ENCODE data around the gene CLBA1.

Gene CLBA1

DNA sequence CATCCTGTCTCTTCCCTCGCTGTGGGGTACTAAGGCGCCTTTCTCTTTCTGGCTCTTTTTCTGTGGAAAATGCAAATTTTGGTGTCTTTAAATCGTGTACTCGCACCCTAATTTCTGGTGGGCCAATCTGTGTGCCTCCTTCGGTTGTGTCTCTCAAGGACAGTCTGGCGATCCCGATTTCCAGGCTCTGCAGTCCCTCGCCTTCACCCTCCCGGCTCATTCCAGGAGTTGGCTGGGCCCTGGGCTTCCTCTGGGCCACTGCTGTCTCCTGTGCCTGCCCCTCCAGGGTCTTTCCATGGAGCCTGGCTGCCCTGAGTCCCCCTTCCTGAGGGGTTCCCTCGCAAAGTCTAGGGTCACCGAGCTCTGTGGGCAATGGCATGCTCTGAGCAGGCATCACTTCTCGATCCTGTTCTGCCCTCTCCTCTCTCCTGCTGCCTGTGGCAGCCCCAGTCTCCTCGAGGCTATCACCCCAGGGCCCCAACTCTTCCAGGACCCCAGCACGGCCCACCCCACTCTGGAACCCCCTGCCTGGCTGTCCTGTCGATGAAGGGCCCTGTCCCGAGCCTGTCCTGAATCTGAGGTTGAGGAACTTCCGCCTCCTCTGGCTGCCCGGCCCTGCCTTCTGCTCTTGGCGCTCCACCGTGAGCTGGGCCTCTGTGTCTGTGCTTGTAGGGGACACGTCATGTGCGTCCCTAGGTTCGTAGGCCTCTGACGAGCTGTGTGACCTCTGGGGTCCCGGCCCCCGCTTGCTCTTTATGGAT lies 31.5 kb upstream of the CLBA1 start:
- Histone ChIP-seq H3F3A (ENCODE audit: low read depth) (no peaks in the 10 kb centered on the region), H3K27me3 (ENCODE audit: insufficient read depth, low read length, poor library complexity, severe bottlenecking) (no peaks in the 10 kb centered on the region), H3K36me3 (ENCODE audit: insufficient read depth, low read length) (no peaks in the 10 kb centered on the region), H3K4me1 (ENCODE audit: insufficient read depth, low read length, poor library complexity, severe bottlenecking) (no peaks in the 10 kb centered on the region), H2AFZ (ENCODE audit: low read length) (no peak overlapping the region), H3K4me3 (ENCODE audit: low read length, poor library complexity, severe bottlenecking) (no peak overlapping the region), H3K9me3 (ENCODE audit: insufficient read depth, low read depth, low read length) (no peaks in the 10 kb centered on the region), H4K20me1 (ENCODE audit: insufficient read depth, low read length, poor library complexity, severe bottlenecking) (no peaks in the 10 kb centered on the region), H3K9ac (ENCODE audit: low read depth, low read length, poor library complexity, severe bottlenecking) (no peak overlapping the region), H3K79me2 (ENCODE audit: insufficient read depth, low read length) (no peaks in the 10 kb centered on the region), H3K9me2 (replicated peaks; ENCODE audit: low read depth, low read length) (no peaks in the 10 kb centered on the region), H3K4me2 (ENCODE audit: low read depth, low read length, poor library complexity, severe bottlenecking) (no peak overlapping the region)
- TF ChIP-seq CTCF (conservative IDR thresholded peaks at IDR 0.05; ENCODE audit: low read length) = no peak
- no peak for TF ChIP-seq EZH2phosphoT487 (IDR thresholded peaks at IDR 0.05; ENCODE audit: borderline replicate concordance)

GRCh38 chr14:104954746-104955395 lies 30.7 kb upstream of the CLBA1 start:
- Histone ChIP-seq H3F3A (ENCODE audit: low read depth) (no peaks in the 10 kb centered on the region), H3K79me2 (ENCODE audit: insufficient read depth, low read length) (no peaks in the 10 kb centered on the region), H3K36me3 (ENCODE audit: insufficient read depth, low read length) (no peaks in the 10 kb centered on the region), H4K20me1 (ENCODE audit: insufficient read depth, low read length, poor library complexity, severe bottlenecking) (no peaks in the 10 kb centered on the region), H2AFZ (ENCODE audit: low read length) (no peak overlapping the region), H3K9me2 (replicated peaks; ENCODE audit: low read depth, low read length) (no peaks in the 10 kb centered on the region), H3K4me1 (ENCODE audit: insufficient read depth, low read length, poor library complexity, severe bottlenecking) (no peaks in the 10 kb centered on the region), H3K9ac (ENCODE audit: low read depth, low read length, poor library complexity, severe bottlenecking) (no peak overlapping the region), H3K4me2 (ENCODE audit: low read depth, low read length, poor library complexity, severe bottlenecking) (no peak overlapping the region), H3K4me3 (ENCODE audit: low read length, poor library complexity, severe bottlenecking) (no peak overlapping the region), H3K9me3 (ENCODE audit: insufficient read depth, low read depth, low read length) (no peaks in the 10 kb centered on the region), H3K27me3 (ENCODE audit: insufficient read depth, low read length, poor library complexity, severe bottlenecking) (no peaks in the 10 kb centered on the region)
- TF ChIP-seq EZH2phosphoT487 (IDR thresholded peaks at IDR 0.05; ENCODE audit: borderline replicate concordance) (no peak), CTCF (conservative IDR thresholded peaks at IDR 0.05; ENCODE audit: low read length) (no peak)

GRCh38 chr14:104955396-104955770 lies 30.2 kb upstream of the CLBA1 start:
- Histone ChIP-seq H3K4me1 (ENCODE audit: insufficient read depth, low read length, poor library complexity, severe bottlenecking) (no peaks in the 10 kb centered on the region), H3K4me2 (ENCODE audit: low read depth, low read length, poor library complexity, severe bottlenecking) (no peak overlapping the region), H3K9me3 (ENCODE audit: insufficient read depth, low read depth, low read length) (no peaks in the 10 kb centered on the region), H4K20me1 (ENCODE audit: insufficient read depth, low read length, poor library complexity, severe bottlenecking) (no peaks in the 10 kb centered on the region), H3F3A (ENCODE audit: low read depth) (no peaks in the 10 kb centered on the region), H3K36me3 (ENCODE audit: insufficient read depth, low read length) (no peaks in the 10 kb centered on the region), H3K9me2 (replicated peaks; ENCODE audit: low read depth, low read length) (no peaks in the 10 kb centered on the region), H2AFZ (ENCODE audit: low read length) (no peak overlapping the region), H3K79me2 (ENCODE audit: insufficient read depth, low read length) (no peaks in the 10 kb centered on the region), H3K9ac (ENCODE audit: low read depth, low read length, poor library complexity, severe bottlenecking) (no peak overlapping the region), H3K27me3 (ENCODE audit: insufficient read depth, low read length, poor library complexity, severe bottlenecking) (no peaks in the 10 kb centered on the region), H3K4me3 (ENCODE audit: low read length, poor library complexity, severe bottlenecking) (no peak overlapping the region)
- no peak for TF ChIP-seq CTCF (conservative IDR thresholded peaks at IDR 0.05; ENCODE audit: low read length)
- TF ChIP-seq EZH2phosphoT487 (IDR thresholded peaks at IDR 0.05; ENCODE audit: borderline replicate concordance) = no peak

All from Loucy (cell line).